ENCODE data around the gene ARRDC3. TPM values are rescaled to one million over a fixed set of nuclear protein-coding genes. Genes with fewer than 3 reads are reported as not detected.

The ARRDC3 gene
- total and polyA plus RNA-seq, 11 donors, result 3.3 to 53.6 (median 8.9) TPM

DNA sequence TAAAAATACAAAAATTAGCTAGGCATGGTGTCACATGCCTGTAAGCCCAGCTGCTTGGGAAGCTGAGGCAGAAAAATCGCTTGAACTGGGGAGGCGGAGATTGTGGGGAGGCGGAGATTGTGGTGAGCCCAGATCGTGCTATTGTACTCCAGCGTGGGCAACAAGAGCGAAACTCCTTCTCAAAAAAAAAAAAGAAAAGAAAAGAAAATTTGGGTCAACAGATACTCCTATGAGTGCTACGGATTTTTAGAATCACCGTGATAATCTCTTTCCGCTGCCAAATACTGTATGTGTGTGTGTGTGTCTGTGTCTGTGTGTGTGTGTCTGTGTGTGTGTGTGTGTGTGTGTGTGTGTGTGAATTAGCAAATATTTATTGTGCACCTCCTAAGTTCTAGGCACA, 64.4 kb downstream of the ARRDC3 start:
- Histone ChIP-seq H3K36me3 (no peaks in the 10 kb centered on the region), H3K9me3 (no peaks in the 10 kb centered on the region), H3K4me1 (peaks cover 0 to 23% (median 4%) of the 10 kb centered on the region in 12 donors), H3K27me3 (no peaks in the 10 kb centered on the region), H3K27ac (no peak overlapping the region), H3K4me3 (no peak overlapping the region)
- TF ChIP-seq, protein P1, sequence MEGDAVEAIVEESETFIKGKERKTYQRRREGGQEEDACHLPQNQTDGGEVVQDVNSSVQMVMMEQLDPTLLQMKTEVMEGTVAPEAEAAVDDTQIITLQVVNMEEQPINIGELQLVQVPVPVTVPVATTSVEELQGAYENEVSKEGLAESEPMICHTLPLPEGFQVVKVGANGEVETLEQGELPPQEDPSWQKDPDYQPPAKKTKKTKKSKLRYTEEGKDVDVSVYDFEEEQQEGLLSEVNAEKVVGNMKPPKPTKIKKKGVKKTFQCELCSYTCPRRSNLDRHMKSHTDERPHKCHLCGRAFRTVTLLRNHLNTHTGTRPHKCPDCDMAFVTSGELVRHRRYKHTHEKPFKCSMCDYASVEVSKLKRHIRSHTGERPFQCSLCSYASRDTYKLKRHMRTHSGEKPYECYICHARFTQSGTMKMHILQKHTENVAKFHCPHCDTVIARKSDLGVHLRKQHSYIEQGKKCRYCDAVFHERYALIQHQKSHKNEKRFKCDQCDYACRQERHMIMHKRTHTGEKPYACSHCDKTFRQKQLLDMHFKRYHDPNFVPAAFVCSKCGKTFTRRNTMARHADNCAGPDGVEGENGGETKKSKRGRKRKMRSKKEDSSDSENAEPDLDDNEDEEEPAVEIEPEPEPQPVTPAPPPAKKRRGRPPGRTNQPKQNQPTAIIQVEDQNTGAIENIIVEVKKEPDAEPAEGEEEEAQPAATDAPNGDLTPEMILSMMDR (IDR thresholded peaks at IDR 0.05), result no peak
- TF ChIP-seq POLR2A (IDR thresholded peaks at IDR 0.05), result no peak
- intact Hi-C loops (cut with DNase I), result loop anchor here in 3 of 10 donors (5.0 to 10.0 kb wide), 3 partner anchors 44 to 74 kb away; no protein-coding TSS in a partner anchor
- no peak for DNase-seq
- 85 to 91% (median 90%) methylated on average over 9 of the region's 9 CpGs for WGBS, 4 donors
- ATAC-seq, result no peak

Measured in heart left ventricle (tissue), 16 donors.